HG03457 (cell line): Measurements from ENCODE around the gene PVALEF.

ENCODE experiments used
- ATAC-seq: cut with Tn5 transposase; IDR thresholded peaks from one replicate; pipeline ENCODE4 v1.9.1; 2021; ENCODE audit warnings: moderate number of reproducible peaks; ENCODE audit not compliant: unreplicated experiment

The PVALEF gene

GRCh38 chr17:81160747-81161453 is 4.4 kb upstream of the PVALEF start:
- ATAC-seq, result no peak

DNA sequence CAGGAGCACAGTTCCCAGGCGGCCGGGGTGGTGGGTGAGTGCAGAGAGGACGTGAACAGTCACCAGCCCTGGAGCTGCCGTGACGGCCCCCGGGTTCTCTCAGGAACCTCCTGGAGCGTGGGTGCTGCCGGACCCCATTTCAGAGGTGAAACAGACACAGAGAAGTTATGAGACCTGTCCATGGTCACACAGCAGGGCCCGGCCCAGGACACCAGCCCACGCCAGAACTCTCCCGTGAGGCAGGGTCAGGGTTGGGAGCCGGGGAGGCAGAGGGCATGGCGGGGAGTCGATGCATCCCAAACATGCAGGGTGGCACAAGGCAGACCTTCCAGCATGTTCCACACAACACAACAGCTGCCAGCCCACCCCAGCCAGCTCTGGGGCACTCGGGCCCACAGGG is 3.8 kb upstream of the PVALEF start:
- no peak for ATAC-seq

- ATAC-seq, result no peak
Observed at GRCh38 chr17:81161972-81162371, 3.3 kb upstream of the PVALEF start.

DNA sequence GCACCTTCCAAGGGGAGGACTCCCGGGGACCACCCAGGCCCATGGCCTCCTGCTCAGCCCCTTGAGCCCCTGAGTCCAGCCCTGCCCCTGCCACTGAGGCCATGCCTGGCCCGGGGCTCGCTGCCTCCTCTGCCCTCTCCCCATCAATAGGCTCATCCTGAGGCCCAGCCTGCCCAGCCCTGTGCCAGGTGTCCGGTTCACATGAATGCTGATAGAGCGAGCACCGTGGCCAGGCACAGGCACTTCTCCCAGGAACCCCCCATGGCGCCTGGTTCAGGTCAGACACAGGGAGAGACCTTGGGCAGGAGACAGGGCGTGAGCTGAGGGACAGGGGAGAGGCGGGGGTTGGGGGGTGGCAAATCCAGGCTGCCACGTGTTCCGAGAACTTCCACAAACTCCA is 2.8 kb upstream of the PVALEF start:
- no peak for ATAC-seq

DNA sequence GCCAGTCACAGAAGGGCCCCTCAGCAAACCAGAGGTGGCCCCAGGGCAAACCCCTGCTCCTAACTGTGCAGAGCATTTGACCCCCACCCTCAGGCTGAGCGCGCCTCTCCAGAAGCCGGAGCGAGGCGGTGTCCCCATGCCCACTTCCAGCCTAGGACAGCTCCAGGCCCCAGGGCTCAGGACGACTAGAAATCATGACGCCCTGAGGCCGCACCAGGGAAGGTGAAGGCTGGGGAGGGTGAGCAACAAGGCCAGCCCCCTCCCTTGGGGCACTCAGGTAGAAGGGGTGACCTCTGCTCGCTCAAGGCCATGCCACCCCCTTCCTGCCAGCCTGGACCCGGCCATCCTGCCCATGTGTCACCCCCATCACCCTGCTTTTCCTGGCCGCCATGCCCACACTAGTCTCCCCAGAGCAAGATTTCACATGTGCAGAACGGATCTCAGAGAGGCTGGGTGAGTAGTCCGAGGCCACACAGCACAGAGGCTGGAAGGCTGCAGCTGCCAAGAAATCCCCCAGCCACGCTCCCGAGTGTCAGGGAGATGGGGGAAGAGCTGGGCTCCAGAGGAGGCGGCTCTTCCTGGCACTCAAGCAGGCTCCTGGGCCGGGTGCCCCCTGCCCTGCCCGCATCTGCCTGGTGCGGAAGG is 2.1 kb upstream of the PVALEF start:
- ATAC-seq, result no peak

- ATAC-seq, result no peak
Observed at GRCh38 chr17:81163703-81164370, 1.5 kb upstream of the PVALEF start.

- ATAC-seq, result no peak
Observed at GRCh38 chr17:81164371-81165245, 699 bp upstream of the PVALEF start.

- no peak for ATAC-seq
Observed at GRCh38 chr17:81166033-81166492, 756 bp downstream of the PVALEF start, which contains the start of gene AATK. AATK (minus strand) TSS chr17:81166221; CDS start chr17:81165992, 229 bp downstream.

DNA sequence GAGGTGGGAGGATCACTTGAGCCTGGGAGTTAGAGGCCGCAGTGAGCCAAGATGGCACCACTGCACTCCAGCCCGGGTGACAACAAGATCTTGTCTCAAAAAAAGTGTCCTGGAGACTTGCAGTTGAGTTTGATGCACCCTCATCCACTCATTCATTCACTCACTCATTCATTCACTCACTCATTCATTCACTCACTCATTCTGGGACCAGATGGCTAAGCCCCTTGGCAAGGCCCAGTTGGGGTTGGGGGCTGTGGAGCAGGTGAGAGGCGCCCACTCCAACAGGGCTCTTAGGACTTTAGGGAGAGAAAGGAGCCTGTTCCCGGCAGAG is 1.9 kb downstream of the PVALEF start:
- no peak for ATAC-seq

GRCh38 chr17:81167638-81168037 is 2.3 kb downstream of the PVALEF start:
- ATAC-seq, result no peak

- no peak for ATAC-seq
Observed at GRCh38 chr17:81169870-81170309, 4.6 kb downstream of the PVALEF start.

GRCh38 chr17:81170727-81171494 is 5.6 kb downstream of the PVALEF start:
- no peak for ATAC-seq

GRCh38 chr17:81171941-81172340 is 6.6 kb downstream of the PVALEF start:
- ATAC-seq, result no peak

DNA sequence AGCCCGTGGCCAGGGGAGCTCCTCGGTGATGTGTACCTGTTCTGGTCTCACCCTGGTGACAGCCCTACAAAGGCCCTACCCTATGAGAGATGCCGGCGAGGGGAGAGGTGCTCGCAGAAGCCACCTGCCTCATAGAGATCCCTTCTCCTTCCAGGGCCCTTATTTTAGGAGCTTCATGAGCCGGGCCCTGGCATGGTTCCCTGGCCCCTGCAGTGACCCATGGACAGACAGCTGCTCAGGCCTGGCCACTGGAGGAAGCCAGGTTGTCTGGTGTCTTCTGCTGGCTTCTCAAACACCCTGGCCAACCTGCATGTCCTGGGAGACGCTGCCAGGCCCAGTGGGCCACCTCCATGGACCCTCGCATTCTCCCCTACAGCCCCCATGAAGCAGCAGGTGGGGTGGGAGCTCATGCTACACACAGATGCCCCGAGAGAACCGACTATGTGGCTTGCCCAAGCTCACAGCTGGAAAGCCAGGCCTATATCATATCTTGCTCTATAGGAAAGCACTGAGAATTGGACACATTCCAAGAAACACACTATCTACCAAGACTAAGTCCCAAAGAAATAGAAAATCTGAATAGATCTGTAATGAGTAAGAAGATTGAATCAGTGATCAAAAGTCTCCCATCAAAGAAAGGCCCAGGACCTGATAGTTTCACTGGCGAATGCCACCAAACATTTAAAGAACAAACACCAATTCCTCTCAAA is 7.9 kb downstream of the PVALEF start:
- ATAC-seq, result no peak

DNA sequence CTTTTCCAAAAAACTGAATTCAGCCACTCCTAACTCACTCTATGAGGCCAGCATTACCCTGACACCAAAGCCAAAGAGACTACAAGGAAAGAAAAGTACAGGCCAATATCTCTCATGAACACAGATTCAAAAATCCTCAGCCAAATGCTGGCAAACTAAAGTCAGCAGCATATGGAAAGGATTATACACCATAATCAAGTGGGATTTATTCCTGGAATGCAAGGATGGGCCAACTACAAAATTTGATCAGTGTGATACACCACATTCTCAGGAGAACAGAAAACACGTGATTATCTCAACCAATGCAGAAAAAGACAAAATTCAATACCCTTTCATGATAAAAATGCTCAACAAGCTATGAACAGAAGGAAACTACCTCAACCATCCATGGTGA is 8.5 kb downstream of the PVALEF start:
- ATAC-seq, result no peak

DNA sequence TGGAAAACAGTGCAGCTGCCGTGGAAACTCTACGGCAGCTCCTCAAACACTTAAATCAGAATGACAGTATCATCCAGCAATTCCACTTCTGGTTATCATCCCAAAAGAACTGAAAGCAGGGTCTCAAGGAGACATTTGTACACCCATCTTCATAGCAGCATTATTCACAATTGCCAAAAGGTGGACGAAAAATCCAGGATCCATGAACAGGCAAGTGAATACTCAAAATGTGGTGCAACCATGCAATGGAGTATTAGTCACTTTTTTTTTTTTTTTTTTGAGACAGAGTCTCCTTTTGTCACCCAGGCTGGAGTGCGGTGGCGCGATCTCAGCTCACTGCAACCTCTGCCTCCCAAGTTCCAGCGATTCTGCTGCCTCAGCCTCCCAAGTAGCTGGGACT is 11.4 kb downstream of the PVALEF start:
- no peak for ATAC-seq

DNA sequence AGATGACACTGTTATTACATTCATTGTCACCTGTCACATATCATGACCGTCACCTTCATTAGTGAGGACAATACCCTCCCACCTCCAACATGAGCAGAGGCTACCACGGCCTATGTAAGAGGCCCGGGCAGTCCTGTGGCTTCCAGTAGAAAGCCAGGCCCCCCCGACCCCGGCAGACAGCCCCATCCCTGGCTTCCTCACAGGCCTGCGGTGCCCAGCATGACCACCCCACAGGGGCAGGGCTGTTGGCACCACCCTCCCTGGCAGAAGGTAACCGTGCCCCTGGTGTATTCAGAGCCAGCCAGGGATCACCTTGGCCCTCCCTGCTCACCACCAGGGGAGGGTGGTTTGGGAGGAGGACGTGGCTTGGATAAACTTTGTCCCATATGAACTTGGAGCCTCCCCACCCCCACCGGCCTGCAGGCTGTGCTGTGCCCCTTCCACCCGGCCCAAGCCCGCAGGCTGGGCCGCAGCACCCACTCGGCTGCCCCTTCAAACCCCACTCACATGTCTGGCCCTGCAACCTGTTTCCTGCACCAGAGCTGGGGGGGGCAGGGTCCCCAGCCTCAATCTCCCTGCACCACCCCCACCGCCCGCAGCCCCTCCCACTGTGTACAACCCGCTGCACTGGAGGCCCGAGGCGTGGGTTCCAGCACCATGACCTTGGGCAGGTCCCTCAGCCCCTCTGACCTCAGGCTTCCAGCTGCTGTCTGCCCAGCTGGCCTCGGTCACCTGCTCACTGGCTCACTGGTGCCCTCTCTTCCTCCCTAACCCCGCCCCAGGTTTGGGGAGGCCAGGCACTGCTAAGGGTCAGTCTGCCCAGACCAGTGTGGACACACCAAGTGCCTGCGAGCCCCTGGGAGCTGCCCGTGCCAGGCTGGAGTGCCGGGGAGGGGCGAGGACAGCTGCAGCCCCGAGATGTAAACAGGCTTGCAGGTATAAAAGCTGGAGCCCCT is 13.1 kb downstream of the PVALEF start:
- ATAC-seq, result no peak

GRCh38 chr17:81179220-81179619 is 13.9 kb downstream of the PVALEF start:
- no peak for ATAC-seq

GRCh38 chr17:81179861-81180260 is 14.6 kb downstream of the PVALEF start:
- ATAC-seq, result no peak
